GM19023 (cell line): Measurements from ENCODE around the gene DGCR6L.
"Not testable (repeated sequence)": the region's sequence is repeated elsewhere in the genome, so short reads cannot be mapped to it uniquely, and the experiment has no call there.

Experiments used
- ATAC-seq: cut with Tn5 transposase; IDR thresholded peaks from one replicate; pipeline ENCODE4 v1.9.1; 2021; ENCODE audit warnings: mild to moderate bottlenecking, moderate library complexity; ENCODE audit not compliant: unreplicated experiment

DGCR6L gene

DNA sequence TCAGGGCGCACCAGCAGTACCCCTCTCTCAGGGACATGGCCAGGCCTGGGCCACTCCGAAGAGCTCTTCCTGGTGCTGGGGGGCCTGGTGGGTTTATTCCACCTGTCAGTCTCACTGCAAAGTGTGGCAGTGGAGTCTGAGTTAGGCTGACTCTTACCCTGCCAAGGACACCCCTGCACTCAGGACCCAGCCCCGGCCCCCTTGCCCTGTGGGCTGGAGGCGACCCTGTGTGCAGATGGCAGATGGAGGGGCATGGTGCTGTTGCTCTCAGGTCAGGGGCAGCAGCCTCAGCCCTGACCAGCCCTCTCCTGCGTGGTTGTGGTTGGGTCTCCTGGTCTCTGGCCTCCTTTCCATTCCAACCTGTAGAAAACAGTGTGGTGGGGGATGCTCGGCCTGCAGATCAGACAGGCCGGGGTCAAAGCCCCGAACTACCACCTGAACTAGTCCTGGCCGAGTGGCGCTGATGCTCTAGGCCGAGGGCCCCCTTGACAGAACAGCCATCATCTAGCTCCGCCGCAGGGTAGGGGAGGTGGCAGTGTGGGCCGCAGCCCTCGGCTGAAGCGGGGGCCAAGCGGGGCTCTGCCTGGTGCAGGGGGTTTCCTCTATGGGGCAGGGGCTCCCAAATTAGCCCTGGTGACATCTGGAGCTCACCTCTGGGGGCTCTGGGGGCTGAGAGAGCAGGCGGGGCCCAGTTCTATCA is 41.8 kb downstream of the DGCR6L start:
- not testable (repeated sequence) for ATAC-seq

DNA sequence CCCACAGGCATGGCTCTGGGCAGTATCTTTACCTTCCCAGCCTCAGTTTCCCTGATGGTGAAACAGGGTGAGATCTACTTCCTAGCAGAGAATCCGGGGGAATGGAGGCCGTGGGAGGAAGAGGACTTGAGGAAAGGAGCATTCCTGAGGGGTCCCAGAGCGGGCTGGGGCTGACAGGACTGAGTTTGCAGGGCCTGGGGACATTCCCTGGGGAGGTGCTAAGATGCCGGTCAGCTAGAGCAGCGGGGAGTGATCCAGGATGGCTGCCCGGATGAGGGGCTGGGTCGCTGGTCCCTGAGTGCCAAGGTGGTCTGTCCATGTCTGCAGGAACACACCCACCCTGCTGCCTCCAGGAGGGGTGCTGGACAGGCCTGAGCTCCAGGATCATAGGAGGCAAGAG is 43.4 kb downstream of the DGCR6L start:
- no peak for ATAC-seq

DNA sequence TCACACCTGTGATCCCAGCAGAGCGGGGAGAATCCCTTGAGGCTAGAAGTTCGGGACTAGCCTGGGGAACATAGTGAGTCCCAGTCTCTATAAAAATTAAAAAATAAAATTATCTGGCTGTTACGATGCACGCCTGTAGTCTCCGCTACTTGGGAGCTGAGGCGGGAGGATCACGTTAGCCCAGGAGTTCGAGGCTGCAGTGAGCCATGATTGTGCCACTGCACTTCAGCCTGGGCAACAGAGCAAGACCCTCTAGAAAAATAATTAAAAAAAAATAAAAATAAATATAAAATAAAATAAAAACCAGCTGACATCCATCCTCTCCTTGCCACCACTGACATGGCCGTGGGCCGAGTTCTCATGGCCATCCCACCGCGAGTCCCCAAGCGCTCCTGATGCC is 44.0 kb downstream of the DGCR6L start:
- ATAC-seq, result no peak

DNA sequence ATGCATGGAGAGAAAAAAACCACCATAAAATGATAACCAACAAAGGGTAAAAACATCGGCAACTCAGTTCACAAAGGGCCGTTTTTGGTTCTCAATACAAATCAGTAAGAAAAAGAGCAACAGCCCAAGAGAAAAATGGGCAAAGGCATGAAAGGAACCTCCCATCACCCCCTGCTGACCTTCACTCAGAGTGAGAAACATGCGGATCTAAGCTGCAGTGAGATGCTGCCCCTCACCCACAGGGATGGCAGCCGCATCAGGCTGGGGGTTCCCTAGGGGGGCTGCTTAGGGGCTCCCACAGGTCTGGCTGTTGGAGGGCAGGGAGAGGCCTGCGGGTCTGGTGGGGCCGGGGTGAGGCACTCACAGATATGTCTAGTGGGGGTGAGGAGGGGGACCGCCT is 44.5 kb downstream of the DGCR6L start:
- ATAC-seq, result not testable (repeated sequence)

DNA sequence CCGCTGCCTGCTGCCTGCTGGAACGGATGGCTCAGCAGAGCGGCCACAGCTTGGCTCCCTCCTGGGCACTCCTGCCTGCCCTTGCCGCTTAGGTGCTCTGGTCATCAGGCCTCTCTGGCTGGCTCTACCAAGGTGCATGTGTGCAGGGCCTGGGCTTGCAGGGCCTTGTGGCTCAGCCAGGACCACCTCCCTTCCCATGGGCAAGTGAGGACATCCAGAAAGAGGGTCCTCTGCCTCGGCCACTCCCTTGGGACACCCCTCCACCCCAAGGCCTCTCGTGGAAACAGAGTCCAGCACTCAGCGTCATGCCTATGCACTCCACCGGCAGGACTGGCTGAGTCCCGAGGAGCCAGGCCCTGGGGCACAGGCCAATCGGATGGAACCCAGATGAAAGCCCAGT is 45.5 kb downstream of the DGCR6L start:
- not testable (repeated sequence) for ATAC-seq

DNA sequence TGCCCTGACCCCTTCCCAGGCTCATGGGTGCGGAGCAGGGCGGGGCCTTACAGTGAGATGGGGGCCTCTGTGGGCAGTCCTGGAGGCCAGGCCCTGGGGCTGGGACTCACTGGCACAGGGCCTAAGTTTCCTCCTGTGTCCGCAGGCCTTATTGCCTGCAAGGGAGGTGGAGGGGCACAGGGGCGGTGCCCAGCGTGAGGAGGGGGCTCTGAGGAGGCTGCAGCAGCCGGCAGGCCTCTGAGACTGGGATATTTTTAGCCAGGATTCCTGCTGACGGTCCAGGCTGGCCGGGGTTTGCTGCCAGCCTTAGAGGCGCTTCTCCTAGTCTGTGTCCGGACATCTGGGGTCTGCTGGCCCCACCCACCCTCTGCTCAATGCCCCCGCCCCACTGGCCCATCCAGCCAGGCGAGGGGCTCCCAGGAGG is 46.1 kb downstream of the DGCR6L start:
- no peak for ATAC-seq

DNA sequence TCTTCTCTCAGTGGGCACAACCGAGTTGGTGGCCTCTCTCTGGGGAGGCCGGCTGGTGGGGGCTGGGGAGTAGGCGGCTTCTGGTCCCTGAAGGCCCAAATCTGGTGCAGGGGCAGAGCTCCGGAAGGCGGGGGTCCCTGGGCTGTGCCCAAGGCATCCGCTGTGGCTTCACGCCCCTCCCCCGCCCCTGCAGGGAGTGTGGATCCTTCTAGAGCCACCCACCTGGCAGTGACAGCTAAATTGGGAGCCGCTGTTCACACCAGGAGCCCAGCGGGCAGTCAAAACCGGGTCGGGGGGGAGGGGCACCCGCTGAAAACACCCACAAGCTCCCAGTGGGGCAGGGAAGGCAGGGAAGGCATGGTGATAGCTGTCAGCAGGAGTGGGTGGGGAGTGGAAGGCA is 47.2 kb downstream of the DGCR6L start:
- ATAC-seq, result no peak

DNA sequence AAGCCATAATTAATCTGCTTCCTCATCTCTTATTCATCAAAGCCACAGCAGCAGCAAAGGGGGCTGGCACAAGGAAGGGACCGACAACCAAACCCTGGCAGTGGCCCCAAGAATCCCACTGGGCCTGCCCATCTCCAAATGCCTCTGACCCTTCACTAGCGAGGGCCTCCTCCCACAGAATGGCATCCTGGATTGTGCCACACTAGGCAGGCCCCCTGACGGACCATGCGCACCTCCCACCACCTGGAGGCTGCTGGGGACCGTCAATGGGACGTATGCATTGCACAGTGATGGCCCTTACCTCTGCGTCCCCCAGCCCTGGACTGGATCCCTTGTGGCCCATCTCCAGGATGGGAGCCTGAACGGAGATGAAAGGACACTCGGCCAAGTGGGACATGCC is 47.7 kb downstream of the DGCR6L start:
- ATAC-seq, result no peak

DNA sequence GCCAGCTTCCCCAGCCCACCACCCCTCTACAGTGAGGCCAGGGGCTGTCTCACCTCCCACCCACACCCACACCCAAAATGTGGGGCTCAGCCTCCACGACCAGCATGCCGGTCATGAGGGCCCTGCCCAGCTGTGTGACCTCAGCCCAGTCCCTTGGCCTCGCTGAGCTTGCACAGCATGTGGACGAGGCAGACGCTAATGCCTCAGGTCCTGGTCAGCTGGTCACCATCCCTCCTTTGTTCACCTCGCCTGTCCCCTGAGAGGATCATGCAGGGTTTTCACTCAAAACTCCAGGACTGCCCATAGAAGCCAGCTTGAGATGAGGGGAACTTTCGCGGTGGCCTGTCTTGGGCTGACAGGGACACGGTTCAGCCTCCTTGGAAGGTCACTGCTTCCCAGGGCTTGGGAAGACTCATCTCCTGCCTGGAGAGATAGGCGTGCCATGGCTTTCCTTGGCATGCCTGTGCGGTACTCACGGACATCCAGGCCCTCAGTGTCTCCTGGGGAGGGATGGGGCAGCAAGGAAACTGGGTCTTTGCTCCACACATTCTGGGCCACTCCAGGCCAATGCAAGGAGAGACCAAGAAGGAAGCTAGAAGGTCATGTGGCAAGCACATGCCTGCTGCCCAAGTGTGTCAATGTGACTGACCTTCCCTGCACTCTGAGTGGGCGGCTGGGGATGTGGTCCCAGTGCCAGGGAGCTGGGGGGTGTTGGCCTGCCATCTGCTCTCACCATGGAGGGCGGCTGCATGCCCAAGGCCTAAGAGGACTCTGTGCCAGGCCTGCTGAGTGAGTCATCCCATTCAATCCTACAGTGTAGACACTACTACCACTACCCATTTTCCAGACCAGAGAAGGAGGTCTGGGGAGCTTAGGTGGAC is 48.5 kb downstream of the DGCR6L start:
- ATAC-seq, result no peak

DNA sequence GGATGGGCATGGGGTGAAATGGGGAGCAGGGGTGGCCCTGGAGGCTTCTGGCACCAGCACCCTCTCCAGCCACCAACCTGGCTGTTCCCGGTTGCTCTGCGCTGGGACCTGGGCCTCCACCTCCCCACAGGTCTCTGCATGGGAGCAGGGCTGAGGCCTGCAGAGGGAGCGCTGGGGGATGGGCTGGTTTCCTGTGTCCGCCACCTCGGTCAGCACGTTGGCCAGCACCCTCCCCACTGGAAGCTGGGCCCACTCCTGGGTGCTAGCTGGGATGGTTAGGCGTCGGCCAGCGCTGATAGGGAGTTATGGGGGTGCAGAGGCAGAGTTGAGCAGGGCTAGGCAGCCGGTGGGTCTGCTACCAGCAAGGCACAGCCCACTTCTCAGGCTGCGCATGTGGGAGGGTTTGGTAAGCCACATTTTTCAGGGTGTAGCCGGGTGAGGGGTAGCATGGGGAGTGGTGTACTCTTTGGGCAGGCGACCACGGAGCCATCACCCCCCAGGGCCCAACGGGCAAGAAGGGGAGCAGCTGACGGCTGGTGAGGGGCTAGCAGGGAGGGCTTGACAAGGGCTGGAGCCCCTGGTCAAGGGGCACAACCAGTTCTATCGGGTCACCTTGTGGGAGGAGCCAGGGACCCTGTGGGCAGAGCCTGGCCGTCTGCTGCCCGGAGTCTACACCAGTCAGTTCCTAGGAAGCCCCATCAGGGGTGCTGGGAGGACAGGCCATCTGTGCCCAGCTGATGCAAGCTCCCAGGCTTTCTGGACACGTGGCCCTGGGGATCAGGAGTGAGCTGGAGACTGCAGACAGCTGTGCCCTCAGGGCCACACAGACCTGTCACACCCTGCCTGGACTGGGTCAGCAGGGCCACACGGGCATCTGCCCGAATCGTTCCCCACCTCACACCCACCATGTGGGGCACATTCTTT is 49.4 kb downstream of the DGCR6L start:
- ATAC-seq, result not testable (repeated sequence)

DNA sequence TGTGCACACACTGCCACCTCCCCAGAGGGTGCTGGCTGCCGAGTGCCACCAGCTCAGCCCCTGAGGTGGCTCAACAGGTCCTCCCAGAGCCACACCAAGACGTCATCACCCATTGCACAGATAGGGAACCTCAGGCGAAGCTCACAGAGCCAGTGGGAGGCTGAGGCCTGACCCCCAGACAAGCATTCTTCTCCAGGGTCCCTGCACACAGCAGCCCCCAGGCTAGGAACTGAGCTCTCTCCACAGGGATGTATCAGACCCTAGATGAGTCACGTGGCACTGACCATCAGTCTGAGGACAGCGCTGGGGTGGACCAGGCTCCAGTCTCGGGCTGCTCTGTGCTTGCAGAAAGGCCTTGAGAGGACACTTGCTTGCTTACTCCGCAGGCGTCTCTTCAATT is 50.2 kb downstream of the DGCR6L start:
- not testable (repeated sequence) for ATAC-seq

DNA sequence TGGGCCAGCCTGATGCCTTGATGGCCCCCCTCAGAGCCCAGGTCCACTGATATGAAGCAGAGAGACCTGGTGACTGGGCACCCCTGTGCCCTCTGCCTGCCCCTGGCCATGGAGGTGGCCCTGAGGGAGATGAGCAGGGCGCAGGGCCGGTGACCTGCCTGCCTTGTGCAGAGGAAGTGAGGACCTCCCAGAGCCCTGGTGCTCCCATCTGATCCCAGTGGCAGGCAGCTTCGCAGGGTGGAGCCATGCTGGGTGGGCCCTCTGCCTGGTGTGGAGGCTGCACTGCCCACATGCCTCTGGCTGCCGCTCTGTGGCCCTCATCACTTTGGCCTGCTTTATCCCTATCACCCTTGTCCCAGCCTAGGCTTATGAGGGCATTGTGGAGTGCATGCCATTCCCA is 50.7 kb downstream of the DGCR6L start:
- ATAC-seq, result not testable (repeated sequence)

DNA sequence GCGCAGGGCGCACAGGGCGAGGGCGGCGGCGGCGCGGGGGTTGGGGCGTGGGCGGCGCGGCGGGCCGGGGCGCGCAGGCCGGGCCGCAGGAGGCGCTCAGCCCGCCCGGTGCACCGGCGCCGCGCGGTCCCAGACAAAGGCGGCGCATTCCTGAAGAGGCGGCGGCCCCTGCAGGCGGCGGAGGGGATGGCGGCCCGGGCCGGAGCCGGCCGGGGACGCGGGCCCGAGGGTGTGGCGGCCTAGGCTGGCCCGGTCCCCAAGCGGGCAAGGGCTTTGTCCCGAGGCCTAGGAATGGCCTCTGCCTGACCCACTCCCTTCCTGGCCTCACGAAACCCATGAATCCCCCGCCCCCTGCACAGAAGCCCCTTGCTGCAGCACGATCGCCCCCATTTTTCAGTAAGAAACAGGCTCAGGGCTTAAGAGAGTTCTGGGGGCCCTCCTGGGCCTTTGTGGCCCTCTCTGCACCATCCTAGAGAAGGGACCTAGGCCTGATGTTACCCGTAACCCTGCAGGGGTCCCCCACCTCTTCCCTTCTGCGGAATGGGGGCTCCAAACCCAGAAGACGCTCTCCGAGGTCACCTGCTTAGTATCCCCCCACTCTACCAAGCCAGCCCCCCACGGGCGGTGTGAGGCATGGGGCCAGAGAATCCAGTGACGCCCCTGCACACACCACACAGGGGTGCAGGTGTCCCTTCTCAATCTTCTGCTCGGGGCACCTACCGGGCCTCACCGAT is 51.4 kb downstream of the DGCR6L start, which contains the start of gene RTN4R:
Gene RTN4R, minus strand, starts transcription at position 40 of the 734 bp plus-strand sequence. CDS start 226 bp downstream, outside the sequence.
- no peak for ATAC-seq

DNA sequence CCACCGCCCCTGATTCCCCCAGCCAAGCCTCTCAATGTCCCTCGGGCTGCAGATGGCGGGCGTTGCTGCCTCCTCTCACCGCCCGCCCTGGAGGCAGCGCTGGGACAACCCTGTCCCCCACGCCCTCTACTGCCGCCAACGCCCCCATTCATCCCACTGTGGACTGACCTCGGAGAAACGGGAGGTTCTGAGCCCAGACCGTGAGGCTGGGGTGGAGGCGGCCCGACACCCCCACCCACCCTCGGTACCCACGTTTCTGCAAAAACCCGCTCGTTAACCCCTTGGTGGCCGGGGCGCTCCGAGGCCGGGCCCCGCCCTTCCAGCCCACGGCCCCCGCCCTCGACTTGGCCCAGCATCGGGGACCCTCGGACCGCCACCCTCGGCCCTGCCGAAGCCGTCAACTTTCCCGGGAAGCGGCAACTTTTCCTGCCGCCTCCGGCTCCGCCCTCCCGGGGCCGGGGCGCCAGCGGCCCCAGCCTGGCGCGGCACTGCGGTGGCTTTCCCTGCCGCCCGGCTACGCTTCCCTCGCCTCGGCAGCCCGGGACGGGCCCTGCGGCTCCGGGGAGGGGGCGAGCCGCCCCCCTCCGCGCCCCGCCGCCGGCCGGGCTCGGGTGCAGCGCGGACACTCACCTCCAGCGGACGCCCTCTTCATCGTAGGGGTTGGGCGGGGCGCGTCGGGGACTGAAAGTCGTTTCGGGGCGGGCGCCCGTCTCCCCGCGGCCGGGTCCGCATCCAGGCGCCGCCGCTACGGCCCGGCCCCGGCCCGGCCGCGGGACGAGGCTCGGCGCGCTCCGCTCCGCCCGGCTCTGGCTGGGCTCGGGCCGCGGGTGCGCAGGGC is 52.2 kb downstream of the DGCR6L start:
- no peak for ATAC-seq

DNA sequence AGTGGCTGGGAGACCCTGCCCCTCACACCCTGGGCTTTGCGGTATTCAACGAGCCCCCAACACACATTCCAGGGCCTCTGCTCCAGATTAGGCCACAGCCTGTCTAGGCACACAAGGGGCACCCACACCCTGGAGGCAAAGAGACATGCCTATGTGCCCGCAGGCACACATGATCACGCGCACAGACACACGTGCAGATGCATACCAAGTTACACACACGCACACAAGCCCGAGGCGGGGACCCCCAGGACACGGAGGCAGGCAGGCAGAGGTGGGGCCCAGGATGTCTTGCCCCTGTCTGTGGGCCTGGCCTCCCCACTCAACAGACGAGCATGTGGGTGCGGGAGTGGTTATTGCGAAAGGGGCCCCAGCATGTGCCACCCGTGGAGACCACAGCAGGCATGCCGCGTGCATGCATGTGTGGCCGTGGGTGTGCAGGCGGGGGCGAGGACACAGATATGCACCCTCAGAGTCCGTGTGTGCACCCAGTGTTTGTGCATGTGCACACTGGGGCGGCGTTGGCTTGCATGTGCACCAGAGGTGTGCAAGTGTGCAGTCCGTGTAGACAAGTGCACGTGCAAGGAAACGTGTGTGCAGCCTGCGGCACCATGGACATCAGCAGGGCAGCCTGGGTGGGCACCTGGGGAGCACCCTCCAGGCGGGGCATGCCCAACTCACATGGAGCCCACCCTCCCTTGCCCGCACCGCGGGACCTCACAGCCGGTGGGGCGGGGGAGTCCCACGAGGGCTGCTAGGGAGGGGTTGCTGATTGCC is 53.0 kb downstream of the DGCR6L start:
- not testable (repeated sequence) for ATAC-seq

DNA sequence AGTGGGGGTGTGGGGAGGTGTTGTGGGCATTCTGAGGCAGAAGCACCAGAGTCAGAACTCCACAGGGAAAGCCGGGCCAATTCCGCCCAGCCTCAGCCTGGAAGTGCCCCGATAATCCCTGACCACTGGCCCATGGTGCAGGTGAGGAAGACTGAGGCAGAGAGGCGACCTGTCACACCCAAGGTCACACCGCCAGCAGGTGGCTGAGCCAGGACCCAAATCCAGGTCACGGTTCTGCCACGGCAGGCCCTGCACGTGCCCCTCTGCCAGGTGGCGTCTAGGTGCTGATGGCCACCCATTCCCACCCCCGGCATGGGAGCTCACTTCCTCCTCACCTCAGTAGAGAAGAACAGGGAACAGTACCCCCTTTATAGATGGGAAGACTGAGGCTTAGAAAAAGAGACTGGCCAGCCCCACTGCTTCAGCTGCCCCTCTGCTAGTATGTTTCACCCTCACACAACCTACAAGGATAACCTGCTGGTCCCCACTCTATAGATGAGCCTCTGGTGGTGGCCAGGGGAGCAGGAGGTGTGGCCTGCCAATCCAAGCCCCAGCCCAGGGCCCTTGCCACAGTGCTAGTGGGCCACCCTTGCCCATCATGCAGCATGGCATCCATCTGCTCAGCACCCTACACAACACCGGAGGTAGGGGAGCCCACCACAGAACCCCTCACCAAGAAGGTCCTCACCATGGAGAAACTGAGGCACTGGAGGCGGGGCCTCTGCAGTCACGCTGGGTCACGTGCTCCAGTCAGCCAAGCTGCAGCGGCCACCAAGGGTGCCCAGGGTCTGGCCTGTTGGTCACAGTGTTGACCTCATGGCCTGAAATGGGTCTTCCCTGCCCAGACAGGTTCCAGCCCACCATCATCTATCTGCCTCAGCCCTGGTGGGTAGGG is 53.8 kb downstream of the DGCR6L start:
- not testable (repeated sequence) for ATAC-seq

DNA sequence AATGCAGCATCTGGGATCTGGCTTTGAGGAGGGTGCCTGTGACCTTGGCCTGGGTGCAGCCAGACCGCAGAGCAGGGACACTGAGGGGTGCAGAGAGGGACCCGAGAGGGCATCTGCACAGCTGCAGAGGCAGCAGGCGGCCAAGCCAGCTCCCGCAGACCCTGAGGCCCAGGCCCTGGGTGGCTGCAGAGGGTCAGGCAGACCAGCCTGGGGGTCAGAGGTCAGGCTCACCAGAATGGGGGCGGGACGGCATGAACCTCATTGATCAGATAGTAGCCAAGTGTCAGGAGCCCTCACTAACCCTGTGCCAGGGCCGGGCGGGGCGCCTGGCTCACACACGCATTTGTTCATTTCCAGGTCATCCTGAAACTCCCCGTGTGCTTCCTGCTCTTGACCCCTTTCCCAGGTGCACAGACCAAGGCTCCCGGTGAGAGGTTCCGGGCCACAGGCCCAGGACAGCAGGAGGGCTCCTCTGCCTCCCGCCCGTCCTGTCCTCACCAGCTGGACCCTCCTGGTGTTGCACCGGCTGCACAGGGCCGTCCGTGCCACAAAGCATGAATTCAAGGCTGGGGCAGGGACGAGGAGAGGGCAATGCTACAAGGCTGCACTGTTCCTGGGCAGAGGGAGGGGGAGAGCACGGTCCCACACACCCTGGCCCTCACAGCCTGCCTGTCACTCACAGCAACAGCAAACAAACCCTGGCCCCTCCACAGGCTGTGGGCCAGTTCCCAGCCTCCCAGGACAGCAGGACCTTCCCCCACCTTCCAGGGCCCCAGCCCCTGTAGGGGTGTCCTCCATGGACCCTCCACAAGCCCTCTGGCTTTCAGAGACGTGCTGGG is 55.0 kb downstream of the DGCR6L start:
- no peak for ATAC-seq
